ENCODE measurements around the gene FBLN1. TPM values are rescaled to one million over a fixed set of nuclear protein-coding genes. Genes with fewer than 3 reads are reported as not detected.

The FBLN1 gene
- total and polyA plus RNA-seq, 2 donors (not counting 3 experiments of a cell fraction or from before 2014, with no cell fraction given): 1.2 to 4.0 TPM

DNA sequence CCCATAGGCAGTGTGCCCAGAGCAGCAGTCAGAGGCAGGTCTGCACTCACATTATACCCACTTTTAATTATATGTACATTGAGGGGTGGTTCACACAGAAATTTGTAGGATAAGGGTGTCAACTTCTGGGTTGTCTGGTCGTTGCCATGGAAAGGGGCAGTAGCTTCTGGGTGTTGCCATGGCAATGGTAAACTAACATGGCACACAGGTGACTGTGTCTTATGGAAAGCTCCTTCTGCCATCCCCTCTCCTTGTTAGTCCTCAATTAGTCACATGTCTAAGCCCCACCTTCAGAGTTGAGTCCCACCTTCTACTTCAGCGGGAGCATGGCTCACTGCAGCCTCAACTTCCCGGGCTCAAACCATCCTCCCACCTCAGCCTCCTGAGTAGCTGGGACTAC is 112.7 kb downstream of the FBLN1 start:
- intact Hi-C loops (cut with micrococcal nuclease): no loop called here
- H3K36me3 ChIP-seq (ENCODE audit: control insufficient read depth in 2 of 2, extremely low read depth in 1 of 2, insufficient read depth in 2 of 2, low read length in 2 of 2): no peaks in the 10 kb centered on the region
- ChIA-PET POLR2A (interaction anchor here (0.7 kb wide), 1 partner anchor 35 kb away, joined by 5 read pairs; no protein-coding TSS in a partner anchor), CTCF (no interaction called here)
- H2AFZ ChIP-seq (ENCODE audit: low read depth, low read length): no peak overlapping the region
- H3K27ac ChIP-seq (ENCODE audit: insufficient read depth, low read depth, low read length): no peak overlapping the region
- H3K9me1 ChIP-seq (replicated peaks; ENCODE audit: control insufficient read depth, extremely low read depth, insufficient read depth, low read length): no peaks in the 10 kb centered on the region
- no peaks in the 10 kb centered on the region for H3K79me2 ChIP-seq (ENCODE audit: control insufficient read depth, insufficient read depth, low read length)
- BruUV-seq (replicated peaks): no TSS peak
- dilution Hi-C loops (cut with MboI; ENCODE audit: extremely low pct_ligation_motif_present, low sequenced_read_pairs): no loop called here
- no peak for TF ChIP-seq POLR2AphosphoS5 (IDR thresholded peaks at IDR 0.05; ENCODE audit: insufficient read depth, low read depth, low read length)
- TF ChIP-seq GATA2 (IDR thresholded peaks at IDR 0.05; ENCODE audit: insufficient read depth, insufficient read length, low read depth, low read length): no peak
- TF ChIP-seq MYC (IDR thresholded peaks at IDR 0.05; ENCODE audit: low read depth, low read length): no peak
- TF ChIP-seq FOS (IDR thresholded peaks at IDR 0.05; ENCODE audit: borderline replicate concordance, insufficient read depth, low read length): no peak
- TF ChIP-seq JUN (IDR thresholded peaks at IDR 0.05; ENCODE audit: borderline replicate concordance, insufficient read depth, insufficient read length, low read depth): no peak
- no peak for TF ChIP-seq EZH2 (IDR thresholded peaks at IDR 0.05; ENCODE audit: borderline replicate concordance, low read depth, low read length, severe bottlenecking)
- no peak for TF ChIP-seq POLR2A (IDR thresholded peaks at IDR 0.05; ENCODE audit: low read depth, low read length)
- TF ChIP-seq, protein P1, sequence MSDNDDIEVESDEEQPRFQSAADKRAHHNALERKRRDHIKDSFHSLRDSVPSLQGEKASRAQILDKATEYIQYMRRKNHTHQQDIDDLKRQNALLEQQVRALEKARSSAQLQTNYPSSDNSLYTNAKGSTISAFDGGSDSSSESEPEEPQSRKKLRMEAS (IDR thresholded peaks at IDR 0.05; ENCODE audit: insufficient read depth, insufficient read length): no peak
- TF ChIP-seq, protein P2, sequence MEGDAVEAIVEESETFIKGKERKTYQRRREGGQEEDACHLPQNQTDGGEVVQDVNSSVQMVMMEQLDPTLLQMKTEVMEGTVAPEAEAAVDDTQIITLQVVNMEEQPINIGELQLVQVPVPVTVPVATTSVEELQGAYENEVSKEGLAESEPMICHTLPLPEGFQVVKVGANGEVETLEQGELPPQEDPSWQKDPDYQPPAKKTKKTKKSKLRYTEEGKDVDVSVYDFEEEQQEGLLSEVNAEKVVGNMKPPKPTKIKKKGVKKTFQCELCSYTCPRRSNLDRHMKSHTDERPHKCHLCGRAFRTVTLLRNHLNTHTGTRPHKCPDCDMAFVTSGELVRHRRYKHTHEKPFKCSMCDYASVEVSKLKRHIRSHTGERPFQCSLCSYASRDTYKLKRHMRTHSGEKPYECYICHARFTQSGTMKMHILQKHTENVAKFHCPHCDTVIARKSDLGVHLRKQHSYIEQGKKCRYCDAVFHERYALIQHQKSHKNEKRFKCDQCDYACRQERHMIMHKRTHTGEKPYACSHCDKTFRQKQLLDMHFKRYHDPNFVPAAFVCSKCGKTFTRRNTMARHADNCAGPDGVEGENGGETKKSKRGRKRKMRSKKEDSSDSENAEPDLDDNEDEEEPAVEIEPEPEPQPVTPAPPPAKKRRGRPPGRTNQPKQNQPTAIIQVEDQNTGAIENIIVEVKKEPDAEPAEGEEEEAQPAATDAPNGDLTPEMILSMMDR (IDR thresholded peaks at IDR 0.05; ENCODE audit: extremely low read depth in 1 of 2, insufficient read depth in 1 of 2, low read depth in 1 of 2, low read length in 2 of 2): no peak
- no peak for DNase-seq (ENCODE audit: low read depth, low spot score)
- no peaks in the 10 kb centered on the region for H3K27me3 ChIP-seq (ENCODE audit: control insufficient read depth in 2 of 2, insufficient read depth in 2 of 2, low read length in 2 of 2)
- H3K4me3 ChIP-seq (replicated peaks in 1 of 3; ENCODE audit: insufficient read depth in 1 of 3, low read depth in 1 of 3, low read length in 3 of 3): no peak overlapping the region
- no peaks in the 10 kb centered on the region for H3K9me3 ChIP-seq (replicated peaks; ENCODE audit: control insufficient read depth, insufficient read depth, low read length)
- no peaks in the 10 kb centered on the region for H4K20me1 ChIP-seq (replicated peaks; ENCODE audit: control insufficient read depth, extremely low read depth, insufficient read depth, low read length)
- H3K4me1 ChIP-seq (ENCODE audit: control insufficient read depth, extremely low read depth, insufficient read depth, low read length): peaks cover 2% of the 10 kb centered on the region
- H3K4me2 ChIP-seq (ENCODE audit: insufficient read depth, low read length): no peak overlapping the region
- H3K9ac ChIP-seq (replicated peaks; ENCODE audit: extremely low read depth, insufficient read depth, low read length): no peak overlapping the region
- FAIRE-seq: no peak

Measured in endothelial cell of umbilical vein (primary cell).